HG03571 (cell line): ENCODE measurements around the gene MMRN1.

Experiments
- ATAC-seq: cut with Tn5 transposase; IDR thresholded peaks from one replicate; pipeline ENCODE4 v1.9.1; 2021; ENCODE audit not compliant: unreplicated experiment

MMRN1 gene

GRCh38 chr4:89894649-89895550 is at the start of gene MMRN1:
TSS of gene MMRN1 (plus strand) at chr4:89894854. CDS start at chr4:89894972, 118 bp downstream.
- peak; percentile 55 for ATAC-seq

- ATAC-seq: no peak
Observed at GRCh38 chr4:89847571-89848325, 46.9 kb upstream of the MMRN1 start.

GRCh38 chr4:89855236-89855635 is 39.4 kb upstream of the MMRN1 start:
- ATAC-seq: no peak

- ATAC-seq: no peak
Observed at GRCh38 chr4:89860971-89861370, 33.7 kb upstream of the MMRN1 start.

- no peak for ATAC-seq
Observed at GRCh38 chr4:89863533-89863932, 31.1 kb upstream of the MMRN1 start.

- ATAC-seq: no peak
Observed at GRCh38 chr4:89868276-89868675, 26.4 kb upstream of the MMRN1 start.

GRCh38 chr4:89868999-89869589 is 25.6 kb upstream of the MMRN1 start:
- ATAC-seq: no peak

GRCh38 chr4:89871211-89871610 is 23.4 kb upstream of the MMRN1 start:
- ATAC-seq: no peak

GRCh38 chr4:89876548-89876947 is 18.1 kb upstream of the MMRN1 start:
- ATAC-seq: no peak

- ATAC-seq: no peak
Observed at GRCh38 chr4:89878611-89879010, 16.0 kb upstream of the MMRN1 start.

GRCh38 chr4:89879215-89879614 is 15.4 kb upstream of the MMRN1 start:
- no peak for ATAC-seq

GRCh38 chr4:89889289-89889688 is 5.4 kb upstream of the MMRN1 start:
- no peak for ATAC-seq

GRCh38 chr4:89897867-89898266 is 3.2 kb downstream of the MMRN1 start:
- ATAC-seq: no peak

- ATAC-seq: peak; percentile 64
Observed at GRCh38 chr4:89898304-89898716, 3.7 kb downstream of the MMRN1 start.

- no peak for ATAC-seq
Observed at GRCh38 chr4:89899152-89899551, 4.5 kb downstream of the MMRN1 start.

- no peak for ATAC-seq
Observed at GRCh38 chr4:89899854-89900253, 5.2 kb downstream of the MMRN1 start.

- peak; percentile 65 for ATAC-seq
Observed at GRCh38 chr4:89901808-89902431, 7.3 kb downstream of the MMRN1 start.

- ATAC-seq: no peak
Observed at GRCh38 chr4:89904524-89904923, 9.9 kb downstream of the MMRN1 start.

GRCh38 chr4:89906316-89906715 is 11.7 kb downstream of the MMRN1 start:
- ATAC-seq: no peak

GRCh38 chr4:89906777-89907521 is 12.3 kb downstream of the MMRN1 start:
- ATAC-seq: no peak
